GM21529 (cell line): Measurements from ENCODE around the gene ARID2.

ENCODE experiments used
- ATAC-seq: cut with Tn5 transposase; IDR thresholded peaks from one replicate; pipeline ENCODE4 v1.9.1; 2021; ENCODE audit not compliant: unreplicated experiment

Gene ARID2

DNA sequence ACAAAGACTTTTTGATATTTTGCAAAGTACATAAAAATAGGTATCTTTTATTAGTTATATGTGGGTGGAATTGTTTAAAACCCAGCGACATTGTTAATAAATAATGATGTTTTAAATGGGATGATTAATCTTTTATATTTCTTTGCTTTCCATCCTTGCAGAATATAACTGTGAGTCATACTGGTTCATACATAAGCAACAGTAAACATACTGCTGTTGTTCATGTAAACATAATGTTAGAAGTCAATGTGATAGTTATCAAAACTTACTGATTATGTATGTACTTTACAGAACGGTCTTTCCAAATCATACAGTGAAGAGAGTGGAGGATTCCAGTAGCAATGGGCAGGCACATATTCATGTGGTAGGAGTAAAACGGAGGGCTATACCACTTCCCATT lies 119.8 kb downstream of the ARID2 start:
- no peak for ATAC-seq

DNA sequence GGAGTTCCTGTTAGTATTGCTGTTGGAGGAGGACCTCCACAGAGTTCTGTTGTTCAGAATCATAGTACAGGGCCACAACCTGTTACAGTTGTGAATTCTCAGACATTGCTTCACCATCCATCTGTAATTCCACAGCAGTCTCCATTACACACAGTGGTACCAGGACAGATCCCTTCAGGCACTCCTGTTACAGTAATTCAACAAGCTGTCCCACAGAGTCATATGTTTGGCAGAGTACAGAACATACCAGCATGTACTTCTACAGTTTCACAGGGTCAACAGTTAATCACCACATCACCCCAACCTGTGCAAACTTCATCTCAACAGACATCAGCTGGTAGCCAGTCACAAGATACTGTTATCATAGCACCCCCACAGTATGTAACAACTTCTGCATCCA lies 120.8 kb downstream of the ARID2 start:
- ATAC-seq, result no peak

DNA sequence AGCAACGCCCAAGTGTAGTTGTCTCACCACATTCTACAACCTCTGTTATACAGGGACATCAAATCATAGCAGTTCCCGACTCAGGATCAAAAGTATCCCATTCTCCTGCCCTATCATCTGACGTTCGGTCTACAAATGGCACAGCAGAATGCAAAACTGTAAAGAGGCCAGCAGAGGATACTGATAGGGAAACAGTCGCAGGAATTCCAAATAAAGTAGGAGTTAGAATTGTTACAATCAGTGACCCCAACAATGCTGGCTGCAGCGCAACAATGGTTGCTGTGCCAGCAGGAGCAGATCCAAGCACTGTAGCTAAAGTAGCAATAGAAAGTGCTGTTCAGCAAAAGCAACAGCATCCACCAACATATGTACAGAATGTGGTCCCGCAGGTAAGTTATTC lies 123.0 kb downstream of the ARID2 start:
- no peak for ATAC-seq

DNA sequence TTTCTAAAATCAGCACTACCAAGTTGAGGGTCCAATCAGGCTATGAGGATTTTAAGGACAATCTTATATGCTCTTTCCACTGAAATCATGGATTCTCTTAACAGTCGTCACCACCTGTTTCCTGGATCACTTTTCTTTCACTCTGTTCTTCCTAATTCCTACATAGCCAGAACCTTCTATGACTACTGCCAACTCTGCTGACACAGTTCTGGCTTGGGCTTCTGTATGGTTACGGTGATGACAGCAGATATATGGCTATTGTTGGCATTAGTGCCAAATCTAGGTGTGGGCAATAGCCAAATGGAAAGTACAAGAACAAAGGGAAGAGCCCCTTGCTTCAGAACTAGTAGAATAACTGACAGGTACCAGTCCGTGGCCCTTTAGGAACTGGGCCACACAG lies 124.0 kb downstream of the ARID2 start:
- no peak for ATAC-seq

DNA sequence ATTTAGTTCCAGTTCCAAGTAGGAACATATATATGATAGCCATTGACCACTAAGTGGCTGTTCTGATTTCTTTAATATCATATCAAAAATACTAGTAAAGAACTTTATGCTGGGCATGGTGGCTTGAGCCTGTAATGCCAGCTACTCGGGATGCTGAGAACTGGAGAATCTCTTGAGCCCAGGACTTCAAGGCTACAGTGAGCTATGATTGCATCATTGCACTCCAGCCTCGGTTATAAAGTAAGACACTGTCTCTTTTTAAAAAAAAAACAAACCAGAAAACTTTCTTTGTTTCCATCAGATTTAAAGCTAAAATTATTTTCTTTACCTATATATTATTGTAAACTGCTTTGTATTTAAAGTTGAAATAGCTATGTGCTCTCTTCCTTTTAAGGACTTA lies 133.8 kb downstream of the ARID2 start:
- no peak for ATAC-seq

DNA sequence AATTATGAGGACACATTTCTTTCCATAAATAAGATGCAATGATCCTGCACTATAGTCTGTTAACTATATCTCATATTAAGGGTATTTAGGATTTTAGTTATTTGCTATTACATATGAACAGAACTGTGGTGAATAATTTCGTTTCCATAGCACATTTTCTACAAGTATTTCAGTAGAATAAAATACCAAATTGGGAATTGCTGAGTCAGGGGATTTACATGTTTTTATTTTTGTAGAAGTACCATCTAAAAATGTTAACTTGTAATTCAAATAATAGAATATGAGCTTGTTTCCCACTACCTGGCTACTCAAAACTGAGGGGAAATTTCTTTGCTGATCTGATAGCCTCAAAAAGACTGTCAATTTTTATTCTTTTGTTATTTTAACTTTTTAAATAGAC lies 136.8 kb downstream of the ARID2 start:
- no peak for ATAC-seq

DNA sequence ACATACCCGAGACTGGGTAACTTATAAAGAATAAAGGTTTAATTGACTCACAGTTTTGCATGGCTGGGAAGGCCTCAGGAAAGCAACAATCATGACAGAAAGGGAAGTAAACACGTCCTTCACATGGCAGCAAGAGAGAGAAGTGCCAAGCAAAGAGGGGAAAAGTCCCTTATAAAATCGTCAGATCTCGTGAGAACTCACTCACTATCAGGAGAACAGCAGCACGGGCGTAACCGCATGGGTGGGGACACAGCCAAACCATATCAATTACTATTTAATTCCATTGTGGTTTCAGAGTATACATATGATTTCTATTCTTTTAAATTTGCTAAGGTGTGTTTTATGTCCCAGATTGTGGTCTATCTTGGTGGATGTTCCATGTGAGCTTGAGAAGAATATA lies 142.9 kb downstream of the ARID2 start:
- no peak for ATAC-seq

DNA sequence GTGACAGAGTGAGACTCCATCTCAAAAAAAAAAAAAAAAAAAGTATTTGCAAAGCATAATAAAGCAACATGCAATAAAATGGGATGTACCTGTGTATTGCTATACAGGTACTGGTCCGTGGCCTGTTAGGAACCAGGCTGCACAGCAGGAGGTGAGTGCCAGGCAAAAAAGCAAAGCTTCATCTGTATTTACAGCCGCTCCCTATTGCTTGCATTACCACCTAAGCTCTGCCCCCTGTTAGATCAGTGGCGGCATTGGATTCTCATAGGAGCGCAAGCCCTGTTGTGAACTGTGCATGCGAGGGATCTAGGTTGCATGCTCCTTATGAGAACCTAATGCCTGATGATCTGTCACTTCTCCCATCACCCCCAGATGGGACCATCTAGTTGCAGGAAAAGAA lies 147.6 kb downstream of the ARID2 start:
- ATAC-seq, result no peak

DNA sequence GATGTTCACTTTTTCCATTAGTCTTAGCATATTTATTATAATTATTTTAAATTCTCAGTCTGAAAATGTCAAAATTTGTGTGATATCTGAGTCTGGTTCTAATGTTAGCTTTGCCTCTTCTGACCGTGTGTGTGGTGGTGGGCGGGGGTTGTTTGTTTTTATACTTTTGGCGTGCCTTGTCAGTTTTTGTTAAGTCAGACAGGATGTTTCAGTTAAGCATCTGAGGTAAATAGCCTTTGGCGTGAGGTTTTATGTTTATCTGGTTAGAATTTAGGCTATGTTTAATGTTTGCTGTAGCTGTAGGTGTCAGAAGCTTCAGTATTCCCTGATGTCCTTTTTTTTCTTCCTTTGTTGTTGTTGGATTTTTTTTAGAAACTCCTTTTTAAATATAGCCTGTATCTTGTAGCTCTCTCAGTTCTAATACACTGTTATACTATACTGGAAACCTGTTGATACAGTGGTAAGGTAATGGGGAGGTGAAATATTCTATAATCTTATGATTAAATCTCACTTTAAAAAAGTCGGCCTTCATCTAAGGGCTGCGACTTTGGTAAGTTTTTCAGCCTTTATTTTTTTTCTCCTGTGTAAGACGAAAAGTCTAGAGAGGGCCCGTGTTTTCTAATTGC lies 149.2 kb downstream of the ARID2 start:
- ATAC-seq, result no peak

DNA sequence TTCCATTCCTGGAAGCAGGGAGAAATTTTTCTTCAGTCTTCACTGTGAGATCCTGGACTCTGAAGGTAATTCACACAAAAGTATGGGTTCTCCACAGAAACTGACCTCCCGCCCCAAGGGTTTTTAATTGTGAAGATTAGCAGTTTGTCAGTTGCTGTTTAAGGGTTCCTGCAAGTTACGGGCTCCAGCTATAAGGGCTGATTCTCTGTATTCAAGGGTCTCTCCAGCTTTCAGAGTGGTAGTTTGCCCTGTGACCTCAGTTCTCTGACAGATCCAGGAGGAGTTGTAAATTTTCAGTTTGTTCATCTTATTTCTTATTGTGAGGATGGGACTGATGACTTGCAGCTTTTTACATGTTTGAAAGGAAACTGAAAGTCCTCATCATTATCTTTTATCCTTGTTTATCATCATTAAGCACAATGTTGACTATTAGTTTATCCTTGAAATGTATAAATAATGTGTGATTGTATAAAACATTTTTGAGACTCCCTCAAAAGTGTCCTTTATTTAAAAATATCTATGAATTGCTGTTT lies 149.9 kb downstream of the ARID2 start:
- ATAC-seq, result no peak

DNA sequence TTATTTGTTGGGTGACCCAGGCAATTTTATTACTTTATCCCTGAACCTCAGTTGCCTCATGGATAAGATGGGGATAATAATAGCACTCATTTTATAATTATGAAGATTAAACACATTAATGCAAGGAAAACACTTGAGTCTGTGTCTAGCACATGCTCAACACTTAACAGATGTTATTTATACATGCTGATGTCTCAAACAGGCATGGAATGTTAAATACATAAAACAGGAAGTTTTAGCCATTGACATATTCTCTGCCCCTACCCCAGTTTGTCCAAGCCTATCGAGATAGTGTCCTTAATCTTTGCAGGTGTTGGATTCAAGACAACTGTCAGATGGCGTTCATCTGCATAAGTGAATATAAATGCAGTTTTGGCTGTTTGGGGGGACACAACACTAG lies 151.0 kb downstream of the ARID2 start:
- no peak for ATAC-seq

DNA sequence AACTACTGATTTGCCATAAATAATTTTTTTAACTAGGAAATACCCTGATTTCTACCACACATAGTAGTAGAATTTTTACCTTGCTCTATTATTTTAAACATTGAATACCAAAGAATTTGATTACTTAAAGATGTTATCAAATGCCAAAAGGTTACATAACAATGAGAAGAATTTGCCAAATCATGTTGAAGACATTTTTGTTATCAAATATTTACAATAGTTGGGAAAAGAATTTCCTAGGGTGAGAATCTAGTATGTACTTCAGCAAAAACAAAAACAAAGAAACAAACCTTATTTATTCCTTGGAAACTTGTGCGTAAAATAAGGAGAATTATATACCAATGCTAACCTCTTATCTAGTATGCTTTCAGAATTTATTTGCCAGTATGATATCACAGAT lies 153.7 kb downstream of the ARID2 start:
- ATAC-seq, result no peak

DNA sequence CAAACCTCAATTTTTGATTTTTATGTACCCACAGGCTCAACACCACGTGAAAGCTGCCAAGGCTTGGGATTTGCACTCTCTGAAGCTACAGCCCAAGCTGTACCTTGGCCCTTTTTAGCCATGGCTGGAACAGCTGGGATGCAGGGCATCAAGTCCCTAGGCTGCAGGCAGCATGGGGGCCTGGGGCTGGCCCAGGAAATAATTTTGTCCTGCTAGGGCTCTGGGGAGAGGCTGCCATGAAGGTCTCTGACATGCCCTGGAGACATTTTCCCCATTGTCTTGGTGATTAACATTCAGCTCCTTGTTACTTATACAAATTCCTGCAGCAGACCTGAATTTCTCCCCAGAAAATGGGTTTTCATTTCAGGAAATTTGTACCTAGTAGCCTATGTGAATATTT lies 157.2 kb downstream of the ARID2 start:
- ATAC-seq, result no peak

DNA sequence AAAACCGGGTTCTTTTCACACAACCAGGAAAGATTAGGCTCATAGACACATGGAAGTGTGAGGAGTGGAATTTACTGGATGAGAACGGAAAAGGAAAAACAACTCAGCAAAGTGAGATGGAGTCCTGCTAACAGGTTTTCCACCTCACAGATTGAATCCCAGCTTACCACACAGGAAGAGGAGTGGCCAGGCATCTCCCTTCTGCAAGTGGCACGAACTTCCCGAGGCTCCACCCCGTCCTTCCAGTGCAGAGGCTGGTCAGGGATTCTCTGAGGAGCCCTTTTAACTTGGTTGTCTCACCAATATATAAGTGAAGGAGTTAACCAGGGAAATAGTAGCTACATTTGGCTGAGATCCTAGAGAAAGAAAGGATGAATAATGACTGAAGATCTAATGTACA lies 158.0 kb downstream of the ARID2 start:
- no peak for ATAC-seq

DNA sequence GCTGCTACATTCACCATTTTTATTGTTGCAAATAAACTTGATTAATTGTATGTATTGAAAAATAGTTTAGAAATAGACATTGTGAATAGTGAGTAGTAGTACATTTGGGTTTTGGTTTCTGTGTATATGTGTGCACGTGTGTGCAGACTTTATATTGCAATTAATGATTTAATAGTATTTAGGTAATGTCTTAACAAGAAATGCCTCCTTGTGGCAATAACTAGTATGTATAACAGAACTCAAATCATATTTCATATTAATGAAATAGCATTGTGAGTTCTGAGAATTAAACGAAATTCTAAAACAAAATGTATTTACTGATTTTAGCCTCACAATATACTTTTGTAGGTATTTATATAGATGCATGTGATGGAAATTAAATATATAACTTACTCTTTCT lies 160.8 kb downstream of the ARID2 start:
- ATAC-seq, result no peak

DNA sequence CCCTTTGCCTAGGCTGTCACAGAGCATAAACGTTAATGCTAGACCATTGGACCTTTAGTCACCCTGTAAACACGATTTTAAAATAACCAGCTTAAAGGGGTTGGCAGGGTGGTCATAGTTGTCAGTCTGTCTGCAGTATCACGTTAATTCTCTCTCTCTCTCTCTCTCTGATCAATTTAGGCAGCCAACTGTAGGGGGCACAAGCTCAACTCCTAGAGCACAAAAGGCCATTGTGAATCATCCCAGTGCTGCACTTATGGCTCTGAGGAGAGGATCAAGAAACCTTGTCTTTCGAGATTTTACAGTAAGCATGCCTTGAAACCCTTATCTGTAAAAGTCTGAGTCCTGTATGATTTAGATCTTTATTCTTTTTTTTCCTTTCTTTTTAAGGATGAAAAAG lies 163.7 kb downstream of the ARID2 start:
- no peak for ATAC-seq

DNA sequence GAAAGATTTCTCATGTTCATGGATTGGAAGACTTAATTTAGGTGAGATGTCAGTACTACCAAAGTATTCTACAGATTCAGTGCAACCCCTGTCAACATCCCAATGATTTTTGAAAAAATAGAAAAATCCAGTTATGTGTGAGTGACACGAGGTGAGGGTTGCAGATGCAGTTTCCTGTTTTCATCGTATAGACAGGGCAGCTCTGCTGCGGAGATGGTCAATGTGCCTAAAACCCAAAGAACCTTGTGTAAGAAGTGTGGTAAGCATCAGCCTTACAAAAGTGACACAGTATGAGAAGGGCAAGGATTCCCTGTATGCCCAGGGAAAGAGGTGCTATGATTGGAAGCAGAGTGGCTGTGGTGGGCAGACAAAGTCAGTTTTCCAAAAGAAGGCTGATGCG lies 166.5 kb downstream of the ARID2 start:
- no peak for ATAC-seq

DNA sequence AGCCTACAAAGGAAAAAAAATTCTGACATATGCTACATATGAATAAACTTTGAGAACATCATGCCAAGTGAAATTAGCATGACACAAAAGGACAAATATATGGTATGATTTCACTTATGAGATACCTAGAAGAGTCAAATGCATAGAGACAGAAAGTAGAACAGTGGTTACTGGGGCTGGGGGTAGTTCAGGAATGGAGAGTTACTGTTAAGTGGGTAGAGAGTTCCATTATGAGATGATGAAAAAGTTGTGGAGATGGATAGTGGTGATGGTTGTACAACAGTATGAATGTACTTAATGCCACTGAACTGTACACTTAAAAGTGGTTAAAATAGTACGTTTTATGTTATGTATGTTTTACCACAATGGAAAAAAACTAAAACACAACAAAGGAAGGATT lies 168.6 kb downstream of the ARID2 start:
- no peak for ATAC-seq

DNA sequence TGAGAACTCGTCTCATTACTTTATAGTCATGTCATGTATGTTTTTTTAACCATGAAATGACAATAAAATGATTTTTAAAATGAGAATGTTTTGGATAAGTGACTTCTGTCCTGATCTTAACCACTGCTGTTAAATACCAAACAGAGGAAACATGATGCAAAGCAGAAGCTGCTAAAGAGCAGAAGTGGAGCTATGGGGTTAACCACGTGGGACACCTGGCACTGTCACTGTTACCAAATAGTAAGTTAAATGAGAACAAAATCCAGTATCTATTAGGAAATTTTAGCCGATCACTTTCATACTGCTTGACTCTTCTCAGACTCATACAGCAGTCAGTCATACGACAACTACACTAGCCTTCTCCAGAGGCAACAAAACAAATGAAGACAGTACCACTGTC lies 178.4 kb downstream of the ARID2 start:
- ATAC-seq, result peak; percentile 71

DNA sequence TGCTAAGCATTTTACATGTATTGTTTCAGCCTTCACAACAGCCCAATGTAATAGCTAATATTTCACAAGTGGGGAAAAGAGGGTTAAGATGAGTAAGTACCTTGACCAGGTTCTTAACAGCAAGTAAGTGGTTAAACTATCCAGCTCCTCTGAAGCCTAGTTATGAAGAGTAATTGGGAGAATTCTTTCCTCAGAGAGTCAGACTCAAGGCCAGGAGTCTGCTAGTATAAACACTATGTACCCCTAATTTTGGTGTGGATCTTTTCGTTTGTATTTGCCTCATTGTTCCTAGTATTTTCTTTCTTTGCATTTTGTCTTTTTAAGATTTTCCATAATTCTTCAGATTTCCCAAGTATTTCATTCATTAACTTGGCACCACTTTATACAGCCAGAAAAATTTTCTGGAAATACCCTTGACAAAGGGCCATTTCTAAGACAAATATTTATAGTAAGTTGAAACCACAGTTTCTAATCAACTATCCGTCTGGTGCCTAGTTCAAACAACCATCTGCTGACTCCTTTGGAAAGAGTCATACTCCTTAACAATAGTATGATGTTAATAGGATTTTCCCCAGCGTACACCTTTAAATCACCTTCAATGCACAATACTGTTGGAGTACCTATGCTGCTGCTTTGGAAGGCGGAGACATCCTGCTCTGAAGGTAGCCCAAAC lies 179.7 kb downstream of the ARID2 start:
- no peak for ATAC-seq

DNA sequence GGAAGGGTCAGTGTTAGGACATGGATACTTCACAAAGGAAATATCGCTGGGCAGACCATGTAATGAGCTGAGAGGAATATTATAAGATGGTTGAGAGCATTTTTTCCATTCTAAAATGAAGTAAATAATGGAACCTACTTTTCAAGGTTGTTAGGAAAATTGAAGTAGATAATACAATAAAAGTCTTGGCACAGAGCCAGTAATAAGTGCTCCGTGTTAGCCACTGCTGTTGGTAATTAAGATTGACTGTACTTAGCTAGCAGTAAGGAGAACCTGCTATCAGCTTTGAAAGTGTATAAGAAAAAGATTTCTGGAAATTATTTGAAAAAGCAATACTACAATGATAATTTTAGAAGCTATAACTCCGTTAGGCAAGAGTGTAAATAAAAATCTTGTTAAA lies 183.3 kb downstream of the ARID2 start:
- ATAC-seq, result no peak

DNA sequence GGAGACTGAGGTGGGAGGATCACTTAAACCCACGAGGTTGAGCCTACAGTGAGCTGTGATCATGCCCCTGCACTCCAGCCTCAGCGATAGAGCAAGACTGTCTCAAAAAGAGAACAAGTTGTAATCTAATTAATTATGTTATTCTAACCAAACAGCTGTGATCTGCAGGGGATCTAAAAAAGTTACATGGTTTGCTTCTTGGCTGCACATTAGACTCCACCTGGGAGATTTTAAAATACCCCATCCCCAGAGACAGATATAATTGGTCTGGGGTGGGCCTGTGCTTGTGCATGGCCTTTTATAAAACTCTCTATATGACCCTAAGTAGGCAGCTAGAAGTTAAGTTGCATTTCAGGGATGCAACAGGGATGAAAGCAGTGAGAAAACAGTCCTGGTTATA lies 184.1 kb downstream of the ARID2 start:
- no peak for ATAC-seq

DNA sequence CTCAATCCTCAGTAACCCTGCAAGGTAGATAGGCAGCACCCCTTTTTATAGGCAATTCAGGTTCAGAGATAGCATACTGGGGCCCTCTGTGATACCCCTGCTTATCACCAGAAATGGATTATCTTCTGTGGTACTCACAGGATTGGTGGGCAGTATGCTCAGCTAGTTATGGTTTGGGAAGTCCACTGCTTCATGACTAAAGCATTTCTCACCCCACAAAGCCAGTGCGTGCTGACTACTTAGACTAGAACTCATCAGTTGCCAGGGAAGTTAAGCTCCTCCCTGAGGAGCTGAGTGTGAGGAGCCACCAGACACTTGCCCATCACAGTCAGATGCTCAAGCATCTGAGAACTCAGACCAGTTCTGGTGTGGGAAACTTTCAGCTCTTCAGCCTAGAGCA lies 184.6 kb downstream of the ARID2 start:
- no peak for ATAC-seq
